GM10266 (cell line): ENCODE measurements around the gene TMEM131L.
"Not testable (repeated sequence)": the region's sequence is repeated elsewhere in the genome, so short reads cannot be mapped to it uniquely, and the experiment has no call there.

ENCODE experiments used
- DNase-seq: peaks from one replicate; pipeline ENCODE4 v3.0.0; 2012; ENCODE audit errors: extremely low spot score
- CTCF ChIP-seq: IDR thresholded peaks from 2 replicates; pipeline ENCODE4 v1.5.1; 2012; ENCODE audit warnings: mild to moderate bottlenecking, low read depth; ENCODE audit not compliant: control insufficient read depth, insufficient read depth; ENCODE audit errors: missing control alignments

TMEM131L gene

GRCh38 chr4:153546280-153546679 is 80.1 kb downstream of the TMEM131L start:
- DNase-seq, result no peak
- no peak for TF ChIP-seq CTCF

- no peak for TF ChIP-seq CTCF
Measured at GRCh38 chr4:153547520-153547919, 81.4 kb downstream of the TMEM131L start.

GRCh38 chr4:153548907-153549306 is 82.7 kb downstream of the TMEM131L start:
- DNase-seq, result not testable (repeated sequence)

More at GRCh38 chr4:153547520-153547919, 81.4 kb downstream of the TMEM131L start:
- DNase-seq, result no peak

GRCh38 chr4:153549405-153549804 is 83.2 kb downstream of the TMEM131L start:
- no peak for TF ChIP-seq CTCF
- no peak for DNase-seq

GRCh38 chr4:153553155-153553818 is 87.1 kb downstream of the TMEM131L start:
- no peak for TF ChIP-seq CTCF
- no peak for DNase-seq

- TF ChIP-seq CTCF, result no peak
Measured at GRCh38 chr4:153553819-153554170, 87.6 kb downstream of the TMEM131L start.

GRCh38 chr4:153555730-153556434 is 89.7 kb downstream of the TMEM131L start:
- DNase-seq, result no peak
- TF ChIP-seq CTCF, result no peak

More at GRCh38 chr4:153553819-153554170, 87.6 kb downstream of the TMEM131L start:
- no peak for DNase-seq
